Panc1 (cell line): Measurements from ENCODE around the gene HINT3.
"Not testable (repeated sequence)": the region's sequence is repeated elsewhere in the genome, so short reads cannot be mapped to it uniquely, and the experiment has no call there.

ENCODE experiments used
- POLR2AphosphoS5 ChIP-seq: IDR thresholded peaks from 2 replicates; pipeline ENCODE4 v1.6.1; 2012; ENCODE audit warnings: mild to moderate bottlenecking, low read depth, low read length, moderate library complexity
- TF ChIP-seq, protein P1 (sequence below): fragments of 450-650 bp; IDR thresholded peaks from 2 replicates; pipeline ENCODE4 v1.5.1; 2017; ENCODE audit warnings: mild to moderate bottlenecking
- TF ChIP-seq, protein P2 (sequence below), 2 experiments: IDR thresholded peaks; 2 replicates each; pipeline ENCODE4 v1.6.1; 2011 to 2012; ENCODE audit warnings: low read depth in 2 of 2, control low read depth in 1 of 2, low read length in 1 of 2, mild to moderate bottlenecking in 1 of 2, moderate library complexity in 1 of 2; ENCODE audit not compliant: insufficient read depth in 1 of 2

DNA sequence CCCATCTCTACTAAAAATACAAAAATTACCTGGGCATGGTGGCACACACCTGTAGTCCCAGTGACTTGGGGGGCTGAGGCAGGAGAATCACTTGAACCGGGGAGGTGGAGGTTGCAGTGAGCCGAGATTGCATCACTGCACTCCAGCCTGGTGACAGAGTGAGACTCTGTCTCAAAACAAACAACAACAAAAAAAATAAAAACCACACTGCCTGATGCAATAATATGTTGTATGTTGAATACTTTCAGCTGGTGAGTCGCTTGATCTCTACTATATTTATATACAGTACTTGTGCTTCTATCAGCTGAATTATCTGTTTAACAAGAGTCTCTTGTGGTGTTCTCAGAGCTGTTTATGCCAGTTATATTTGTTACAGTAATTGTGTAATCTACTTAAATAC, 66.9 kb downstream of the HINT3 start:
- TF ChIP-seq, protein P1, sequence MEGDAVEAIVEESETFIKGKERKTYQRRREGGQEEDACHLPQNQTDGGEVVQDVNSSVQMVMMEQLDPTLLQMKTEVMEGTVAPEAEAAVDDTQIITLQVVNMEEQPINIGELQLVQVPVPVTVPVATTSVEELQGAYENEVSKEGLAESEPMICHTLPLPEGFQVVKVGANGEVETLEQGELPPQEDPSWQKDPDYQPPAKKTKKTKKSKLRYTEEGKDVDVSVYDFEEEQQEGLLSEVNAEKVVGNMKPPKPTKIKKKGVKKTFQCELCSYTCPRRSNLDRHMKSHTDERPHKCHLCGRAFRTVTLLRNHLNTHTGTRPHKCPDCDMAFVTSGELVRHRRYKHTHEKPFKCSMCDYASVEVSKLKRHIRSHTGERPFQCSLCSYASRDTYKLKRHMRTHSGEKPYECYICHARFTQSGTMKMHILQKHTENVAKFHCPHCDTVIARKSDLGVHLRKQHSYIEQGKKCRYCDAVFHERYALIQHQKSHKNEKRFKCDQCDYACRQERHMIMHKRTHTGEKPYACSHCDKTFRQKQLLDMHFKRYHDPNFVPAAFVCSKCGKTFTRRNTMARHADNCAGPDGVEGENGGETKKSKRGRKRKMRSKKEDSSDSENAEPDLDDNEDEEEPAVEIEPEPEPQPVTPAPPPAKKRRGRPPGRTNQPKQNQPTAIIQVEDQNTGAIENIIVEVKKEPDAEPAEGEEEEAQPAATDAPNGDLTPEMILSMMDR: not testable (repeated sequence)
- not testable (repeated sequence) for TF ChIP-seq POLR2AphosphoS5
- TF ChIP-seq, protein P2, sequence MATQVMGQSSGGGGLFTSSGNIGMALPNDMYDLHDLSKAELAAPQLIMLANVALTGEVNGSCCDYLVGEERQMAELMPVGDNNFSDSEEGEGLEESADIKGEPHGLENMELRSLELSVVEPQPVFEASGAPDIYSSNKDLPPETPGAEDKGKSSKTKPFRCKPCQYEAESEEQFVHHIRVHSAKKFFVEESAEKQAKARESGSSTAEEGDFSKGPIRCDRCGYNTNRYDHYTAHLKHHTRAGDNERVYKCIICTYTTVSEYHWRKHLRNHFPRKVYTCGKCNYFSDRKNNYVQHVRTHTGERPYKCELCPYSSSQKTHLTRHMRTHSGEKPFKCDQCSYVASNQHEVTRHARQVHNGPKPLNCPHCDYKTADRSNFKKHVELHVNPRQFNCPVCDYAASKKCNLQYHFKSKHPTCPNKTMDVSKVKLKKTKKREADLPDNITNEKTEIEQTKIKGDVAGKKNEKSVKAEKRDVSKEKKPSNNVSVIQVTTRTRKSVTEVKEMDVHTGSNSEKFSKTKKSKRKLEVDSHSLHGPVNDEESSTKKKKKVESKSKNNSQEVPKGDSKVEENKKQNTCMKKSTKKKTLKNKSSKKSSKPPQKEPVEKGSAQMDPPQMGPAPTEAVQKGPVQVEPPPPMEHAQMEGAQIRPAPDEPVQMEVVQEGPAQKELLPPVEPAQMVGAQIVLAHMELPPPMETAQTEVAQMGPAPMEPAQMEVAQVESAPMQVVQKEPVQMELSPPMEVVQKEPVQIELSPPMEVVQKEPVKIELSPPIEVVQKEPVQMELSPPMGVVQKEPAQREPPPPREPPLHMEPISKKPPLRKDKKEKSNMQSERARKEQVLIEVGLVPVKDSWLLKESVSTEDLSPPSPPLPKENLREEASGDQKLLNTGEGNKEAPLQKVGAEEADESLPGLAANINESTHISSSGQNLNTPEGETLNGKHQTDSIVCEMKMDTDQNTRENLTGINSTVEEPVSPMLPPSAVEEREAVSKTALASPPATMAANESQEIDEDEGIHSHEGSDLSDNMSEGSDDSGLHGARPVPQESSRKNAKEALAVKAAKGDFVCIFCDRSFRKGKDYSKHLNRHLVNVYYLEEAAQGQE (IDR thresholded peaks at IDR 0.05; ENCODE audit: insufficient read depth in 1 of 2, low read depth in 2 of 2, low read length in 1 of 2): not testable (repeated sequence)
